Caco-2 (cell line): Measurements from ENCODE around the gene PRAF2. TPM values are rescaled to one million over a fixed set of nuclear protein-coding genes. Genes with fewer than 3 reads are reported as not detected.

Experiments used
- BruUV-seq: library from RNA; stranded (reverse); fragments of 400-500 nt; replicated peaks from 2 replicates; lab custom pipeline; 2021; lab: Mats Ljungman, UMichigan
- CTCF ChIA-PET: fragments of 300-600 bp; sonication (Branson Sonifier 250); formaldehyde crosslinking; loops from one replicate; lab custom pipeline; 2022; ENCODE audit warnings: antibody characterized with exemption; lab: Charles Lee
- POLR2A ChIA-PET: fragments of 300-600 bp; sonication (Branson Sonifier 250); formaldehyde crosslinking; loops from one replicate; lab custom pipeline; 2022; ENCODE audit warnings: antibody characterized with exemption; lab: Charles Lee
- DNase-seq, 2 experiments: peaks; one replicate each; pipeline versions ENCODE4 v3.0.0 to v3.0.0-alpha.2; 2020 to 2022
- H3K27me3 ChIP-seq: replicated peaks from 2 replicates; pipeline ENCODE4 v1.6.0; 2011; ENCODE audit warnings: low read length; ENCODE audit not compliant: control insufficient read depth, insufficient read depth
- H3K36me3 ChIP-seq: 2 replicates; pipeline ENCODE4 v1.5.1; 2011; ENCODE audit warnings: low read length; ENCODE audit not compliant: control insufficient read depth, insufficient read depth
- H3K4me1 ChIP-seq: fragments of 250-450 bp; sonication (Bioruptor Pico); 2 replicates; pipeline ENCODE4 v1.5.1; 2020; ENCODE audit warnings: mild to moderate bottlenecking
- H3K4me3 ChIP-seq: 2 replicates; pipeline ENCODE4 v1.5.1; 2011; ENCODE audit warnings: low read depth, mild to moderate bottlenecking, control low read depth, low read length
- H3K9me3 ChIP-seq: fragments of 250-450 bp; sonication (Bioruptor Pico); 2 replicates; pipeline ENCODE4 v1.5.1; 2020; ENCODE audit warnings: mild to moderate bottlenecking, moderate library complexity
- H3K27ac Mint-ChIP-seq: one replicate; pipeline ENCODE4 v1.8.0; 2022; ENCODE audit warnings: mixed read lengths; ENCODE audit not compliant: unreplicated experiment
- H3K27me3 Mint-ChIP-seq: one replicate; pipeline ENCODE4 v1.8.0; 2022; ENCODE audit warnings: mixed read lengths; ENCODE audit not compliant: insufficient read depth, unreplicated experiment
- H3K36me3 Mint-ChIP-seq: one replicate; pipeline ENCODE4 v1.8.0; 2022; ENCODE audit warnings: mild to moderate bottlenecking, mixed read lengths; ENCODE audit not compliant: insufficient read depth, unreplicated experiment
- H3K4me1 Mint-ChIP-seq: one replicate; pipeline ENCODE4 v1.8.0; 2022; ENCODE audit warnings: low read depth, mixed read lengths; ENCODE audit not compliant: unreplicated experiment
- H3K4me3 Mint-ChIP-seq: one replicate; pipeline ENCODE4 v1.8.0; 2022; ENCODE audit warnings: mild to moderate bottlenecking, moderate library complexity, mixed read lengths; ENCODE audit not compliant: unreplicated experiment
- H3K9me3 Mint-ChIP-seq: one replicate; pipeline ENCODE4 v1.8.0; 2022; ENCODE audit warnings: mixed read lengths; ENCODE audit not compliant: unreplicated experiment
- CTCF ChIP-seq, 2 experiments: fragments of 200-600 bp in 1 of 2; IDR thresholded peaks; 1 replicate in 1 of 2; 2 replicates in 1 of 2; pipeline versions ENCODE4 v1.5.1 to v1.8.0; 2011 to 2022; ENCODE audit warnings: antibody characterized with exemption in 1 of 2, control low read depth in 1 of 2, inconsistent platforms in 1 of 2, low read depth in 1 of 2, low read length in 1 of 2, mild to moderate bottlenecking in 1 of 2, moderate library complexity in 1 of 2; ENCODE audit not compliant: insufficient read depth in 1 of 2, severe bottlenecking in 1 of 2, unreplicated experiment in 1 of 2
- intact Hi-C: fragments of 100-400 bp; cut with micrococcal nuclease; formaldehyde crosslinking; loops from one replicate; pipeline ENCODE4 v1.10.0; 2022; ENCODE audit not compliant: unreplicated experiment
- total RNA-seq: library from RNA; stranded (reverse); gene quantifications from 2 replicates; pipeline ENCODE4 v1.2.3, GENCODE V29; 2022

The PRAF2 gene
- total RNA-seq, 1 experiment from 2014 or later = 5.4 TPM

DNA sequence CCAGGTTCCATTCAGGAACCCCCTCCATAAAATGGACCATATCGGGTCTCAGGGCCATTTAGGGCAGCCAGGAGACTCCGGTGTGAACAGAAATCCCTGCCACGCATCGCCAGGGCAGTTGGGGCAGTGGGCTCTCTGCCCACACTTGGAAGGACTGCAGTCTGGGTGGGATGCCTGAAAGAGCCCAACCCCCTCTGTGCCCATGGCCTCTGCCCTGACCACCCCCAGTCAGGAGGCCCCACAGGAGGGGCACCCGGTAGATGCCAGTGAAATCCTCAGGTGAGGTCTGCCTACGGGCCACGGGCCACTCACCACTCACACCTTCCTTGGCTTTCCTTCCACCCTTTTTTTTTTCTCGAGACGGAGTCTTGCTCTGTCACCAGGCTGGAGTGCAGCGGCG lies 4.8 kb downstream of the PRAF2 start:
- Mint-ChIP-seq H3K9me3 (no peaks in the 10 kb centered on the region), H3K4me3 (no peak overlapping the region), H3K27me3 (no peaks in the 10 kb centered on the region), H3K4me1 (peaks cover 9% of the 10 kb centered on the region), H3K27ac (no peak overlapping the region), H3K36me3 (peaks cover 16% of the 10 kb centered on the region)
- no peak for TF ChIP-seq CTCF (IDR thresholded peaks at IDR 0.05; ENCODE audit: insufficient read depth in 1 of 2, low read depth in 1 of 2, low read length in 1 of 2, severe bottlenecking in 1 of 2, unreplicated experiment in 1 of 2)
- no peaks in the 10 kb centered on the region for H3K27me3 ChIP-seq
- no peaks in the 10 kb centered on the region for H3K9me3 ChIP-seq
- ChIA-PET CTCF (no interaction called here), POLR2A (no interaction called here)
- BruUV-seq = no TSS peak
- no peak overlapping the region for H3K4me3 ChIP-seq
- no peak for DNase-seq
- no peaks in the 10 kb centered on the region for H3K36me3 ChIP-seq
- H3K4me1 ChIP-seq = no peaks in the 10 kb centered on the region
- intact Hi-C loops = no loop called here

GRCh38 chrX:49067285-49068120 lies 6.3 kb downstream of the PRAF2 start:
- Mint-ChIP-seq H3K27me3 (no peaks in the 10 kb centered on the region), H3K36me3 (peaks cover 10% of the 10 kb centered on the region), H3K4me1 (no peaks in the 10 kb centered on the region), H3K27ac (no peak overlapping the region), H3K9me3 (no peaks in the 10 kb centered on the region), H3K4me3 (no peak overlapping the region)
- intact Hi-C loops = no loop called here
- TF ChIP-seq CTCF (IDR thresholded peaks at IDR 0.05; ENCODE audit: insufficient read depth in 1 of 2, low read depth in 1 of 2, low read length in 1 of 2, severe bottlenecking in 1 of 2, unreplicated experiment in 1 of 2) = no peak
- no peak for DNase-seq
- H3K4me1 ChIP-seq = no peaks in the 10 kb centered on the region
- ChIA-PET POLR2A (no interaction called here), CTCF (no interaction called here)
- no peaks in the 10 kb centered on the region for H3K36me3 ChIP-seq
- H3K27me3 ChIP-seq = no peaks in the 10 kb centered on the region
- H3K9me3 ChIP-seq = no peaks in the 10 kb centered on the region
- H3K4me3 ChIP-seq = no peak overlapping the region
- no TSS peak for BruUV-seq

- no TSS peak for BruUV-seq
- Mint-ChIP-seq H3K9me3 (no peaks in the 10 kb centered on the region), H3K4me1 (no peaks in the 10 kb centered on the region), H3K27me3 (no peaks in the 10 kb centered on the region), H3K27ac (no peak overlapping the region), H3K36me3 (peaks cover 14% of the 10 kb centered on the region), H3K4me3 (no peak overlapping the region)
- POLR2A ChIA-PET = no interaction called here
- H3K36me3 ChIP-seq = no peaks in the 10 kb centered on the region
- CTCF ChIA-PET = no interaction called here
- H3K9me3 ChIP-seq = no peaks in the 10 kb centered on the region
- intact Hi-C loops = no loop called here
- H3K4me3 ChIP-seq = no peak overlapping the region
- DNase-seq = no peak
- no peak for TF ChIP-seq CTCF (IDR thresholded peaks at IDR 0.05; ENCODE audit: insufficient read depth in 1 of 2, low read depth in 1 of 2, low read length in 1 of 2, severe bottlenecking in 1 of 2, unreplicated experiment in 1 of 2)
- no peaks in the 10 kb centered on the region for H3K27me3 ChIP-seq
- H3K4me1 ChIP-seq = no peaks in the 10 kb centered on the region
These were observed 7.1 kb downstream of the PRAF2 start for GRCh38 chrX:49066690-49067089.
